Measurements from ENCODE around the gene POMGNT1.

POMGNT1 gene

DNA sequence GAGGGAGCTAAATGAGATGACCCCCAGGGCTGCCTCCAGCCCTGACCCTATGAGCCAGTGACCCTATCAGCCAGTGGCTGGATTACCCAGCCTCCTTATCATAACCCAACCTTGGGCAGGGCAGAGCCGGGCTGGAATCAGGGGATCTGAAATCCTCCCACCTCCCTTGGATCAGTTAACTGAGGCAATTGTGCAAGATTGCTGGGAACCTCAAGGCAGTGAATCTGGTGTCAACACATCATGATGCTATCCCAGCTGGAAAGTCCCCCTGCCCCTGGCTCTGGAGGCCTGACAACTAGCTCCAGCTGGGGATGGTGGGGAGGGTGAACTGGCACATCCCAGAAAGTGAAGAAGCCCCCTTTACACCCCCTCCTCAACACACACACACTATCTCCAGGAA lies 29.8 kb downstream of the POMGNT1 start:
- DNase-seq (ENCODE audit: low read depth, low spot score) = no peak
- POLR2A ChIA-PET = no interaction called here
- CTCF ChIA-PET = interaction anchor here (0.8 to 25.6 kb wide), 4 partner anchors 13 to 135 kb away, joined by 3 to 631 read pairs (median 26); no protein-coding TSS in a partner anchor
- H3K4me3 ChIP-seq (ENCODE audit: low read depth, low read length) = no peak overlapping the region
- TF ChIP-seq, protein P1, sequence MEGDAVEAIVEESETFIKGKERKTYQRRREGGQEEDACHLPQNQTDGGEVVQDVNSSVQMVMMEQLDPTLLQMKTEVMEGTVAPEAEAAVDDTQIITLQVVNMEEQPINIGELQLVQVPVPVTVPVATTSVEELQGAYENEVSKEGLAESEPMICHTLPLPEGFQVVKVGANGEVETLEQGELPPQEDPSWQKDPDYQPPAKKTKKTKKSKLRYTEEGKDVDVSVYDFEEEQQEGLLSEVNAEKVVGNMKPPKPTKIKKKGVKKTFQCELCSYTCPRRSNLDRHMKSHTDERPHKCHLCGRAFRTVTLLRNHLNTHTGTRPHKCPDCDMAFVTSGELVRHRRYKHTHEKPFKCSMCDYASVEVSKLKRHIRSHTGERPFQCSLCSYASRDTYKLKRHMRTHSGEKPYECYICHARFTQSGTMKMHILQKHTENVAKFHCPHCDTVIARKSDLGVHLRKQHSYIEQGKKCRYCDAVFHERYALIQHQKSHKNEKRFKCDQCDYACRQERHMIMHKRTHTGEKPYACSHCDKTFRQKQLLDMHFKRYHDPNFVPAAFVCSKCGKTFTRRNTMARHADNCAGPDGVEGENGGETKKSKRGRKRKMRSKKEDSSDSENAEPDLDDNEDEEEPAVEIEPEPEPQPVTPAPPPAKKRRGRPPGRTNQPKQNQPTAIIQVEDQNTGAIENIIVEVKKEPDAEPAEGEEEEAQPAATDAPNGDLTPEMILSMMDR (IDR thresholded peaks at IDR 0.05; ENCODE audit: insufficient read depth, low read length, missing control alignments) = no peak

DNA sequence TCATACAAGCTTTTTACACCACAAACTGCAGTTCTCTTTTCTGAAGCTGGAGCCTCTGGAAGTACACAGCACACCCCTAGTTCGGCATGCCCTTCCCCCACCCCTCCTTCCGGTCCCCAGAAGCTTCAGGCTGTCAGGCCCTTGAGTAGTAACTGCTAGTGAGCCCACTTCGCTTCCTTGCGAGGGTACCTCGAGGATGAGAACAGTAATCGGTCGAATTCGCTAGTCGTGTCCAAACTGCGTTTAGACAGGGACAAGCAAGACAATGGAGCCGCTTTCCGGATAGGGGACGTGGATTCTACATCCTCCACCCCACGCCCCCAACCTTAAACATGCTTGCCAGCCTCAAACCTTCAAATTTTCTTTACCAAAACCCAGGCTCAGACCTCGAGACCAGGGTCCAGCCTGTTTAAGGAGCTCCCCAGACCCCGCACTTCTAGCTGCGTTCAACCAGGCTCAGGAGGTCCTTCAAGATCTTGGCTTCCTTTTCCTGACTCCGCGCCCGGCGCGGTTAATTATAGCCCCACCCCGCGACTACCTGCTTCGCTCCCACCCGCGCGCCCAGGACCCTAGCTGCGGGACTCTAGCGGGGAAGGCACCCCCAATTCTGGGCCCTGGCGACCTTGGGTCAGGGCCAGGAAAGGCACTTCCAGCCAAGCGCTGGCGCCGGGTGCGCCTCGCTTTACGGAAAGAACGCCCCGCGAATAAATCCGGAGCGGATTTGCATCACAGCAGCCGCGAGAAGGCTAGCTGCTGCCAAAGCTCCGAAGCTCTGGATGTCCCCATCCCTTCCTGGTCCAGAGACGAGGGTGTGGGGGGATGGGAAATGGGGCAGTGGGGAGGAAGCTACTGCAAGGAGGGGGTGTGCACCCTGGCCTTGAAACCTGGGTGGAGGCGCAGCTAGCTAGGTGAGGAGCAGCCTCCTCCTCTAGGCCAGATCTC lies 31.4 kb downstream of the POMGNT1 start:
- DNase-seq (ENCODE audit: low read depth, low spot score) = no peak
- ChIA-PET POLR2A (interaction anchor here (1.0 kb wide), 1 partner anchor 34 kb away, joined by 5 read pairs; the partner anchor contains the start of gene PIK3R3), CTCF (interaction anchor here (1.3 to 25.6 kb wide), 5 partner anchors 10 to 134 kb away, joined by 3 to 631 read pairs (median 5); partner anchors contain the start of gene P3R3URF)
- H3K4me3 ChIP-seq (ENCODE audit: low read depth, low read length) = peak overlapping the region; percentile 50
- TF ChIP-seq, protein P1 (IDR thresholded peaks at IDR 0.05; ENCODE audit: insufficient read depth, low read length, missing control alignments) = no peak

DNA sequence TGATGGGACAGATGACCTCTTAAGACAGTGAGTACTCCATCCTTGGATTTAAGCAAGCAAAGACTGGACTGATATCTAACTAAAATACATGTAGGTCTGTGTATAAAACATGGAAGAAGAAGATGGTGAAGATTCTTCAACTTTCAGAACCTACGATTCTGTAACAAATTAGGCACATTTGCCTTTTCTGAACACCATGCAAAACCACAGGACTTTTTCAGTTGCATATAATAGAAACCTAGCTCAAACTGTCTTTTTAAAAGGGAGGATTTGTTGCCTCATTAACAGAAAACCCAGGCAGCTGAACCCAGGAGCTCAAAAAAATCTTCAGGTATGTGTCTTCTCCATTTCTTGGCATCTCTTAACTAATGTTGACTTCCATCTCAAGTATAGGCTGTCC lies 38.0 kb downstream of the POMGNT1 start:
- H3K4me3 ChIP-seq (ENCODE audit: low read depth, low read length) = no peak overlapping the region
- no peak for DNase-seq (ENCODE audit: low read depth, low spot score)
- ChIA-PET POLR2A (no interaction called here), CTCF (interaction anchor here (1.4 kb wide), 1 partner anchor 20 kb away, joined by 4 read pairs; no protein-coding TSS in a partner anchor)
- TF ChIP-seq, protein P1 (IDR thresholded peaks at IDR 0.05; ENCODE audit: insufficient read depth, low read length, missing control alignments) = no peak

DNA sequence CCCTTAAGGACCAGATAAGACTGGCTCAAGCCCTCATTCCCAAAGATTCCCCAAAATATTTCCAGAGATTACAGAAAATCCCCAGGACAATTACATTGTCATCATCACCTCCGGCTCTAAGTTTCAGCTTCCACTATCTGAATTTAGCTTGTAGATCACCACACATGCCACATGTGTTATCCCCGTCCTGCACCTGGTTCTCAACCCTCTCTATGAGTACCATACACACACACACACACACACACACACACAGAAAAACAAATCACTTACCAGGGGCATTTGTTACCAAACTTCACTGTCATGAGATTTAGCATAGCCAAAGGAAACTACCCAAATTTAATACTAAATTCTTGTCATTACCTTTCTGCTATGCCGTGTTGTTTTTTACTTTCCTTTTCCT lies 38.7 kb downstream of the POMGNT1 start:
- DNase-seq (ENCODE audit: low read depth, low spot score) = no peak
- no peak overlapping the region for H3K4me3 ChIP-seq (ENCODE audit: low read depth, low read length)
- CTCF ChIA-PET = interaction anchor here (1.4 kb wide), 1 partner anchor 20 kb away, joined by 4 read pairs; no protein-coding TSS in a partner anchor
- TF ChIP-seq, protein P1 (IDR thresholded peaks at IDR 0.05; ENCODE audit: insufficient read depth, low read length, missing control alignments) = no peak
- POLR2A ChIA-PET = no interaction called here

DNA sequence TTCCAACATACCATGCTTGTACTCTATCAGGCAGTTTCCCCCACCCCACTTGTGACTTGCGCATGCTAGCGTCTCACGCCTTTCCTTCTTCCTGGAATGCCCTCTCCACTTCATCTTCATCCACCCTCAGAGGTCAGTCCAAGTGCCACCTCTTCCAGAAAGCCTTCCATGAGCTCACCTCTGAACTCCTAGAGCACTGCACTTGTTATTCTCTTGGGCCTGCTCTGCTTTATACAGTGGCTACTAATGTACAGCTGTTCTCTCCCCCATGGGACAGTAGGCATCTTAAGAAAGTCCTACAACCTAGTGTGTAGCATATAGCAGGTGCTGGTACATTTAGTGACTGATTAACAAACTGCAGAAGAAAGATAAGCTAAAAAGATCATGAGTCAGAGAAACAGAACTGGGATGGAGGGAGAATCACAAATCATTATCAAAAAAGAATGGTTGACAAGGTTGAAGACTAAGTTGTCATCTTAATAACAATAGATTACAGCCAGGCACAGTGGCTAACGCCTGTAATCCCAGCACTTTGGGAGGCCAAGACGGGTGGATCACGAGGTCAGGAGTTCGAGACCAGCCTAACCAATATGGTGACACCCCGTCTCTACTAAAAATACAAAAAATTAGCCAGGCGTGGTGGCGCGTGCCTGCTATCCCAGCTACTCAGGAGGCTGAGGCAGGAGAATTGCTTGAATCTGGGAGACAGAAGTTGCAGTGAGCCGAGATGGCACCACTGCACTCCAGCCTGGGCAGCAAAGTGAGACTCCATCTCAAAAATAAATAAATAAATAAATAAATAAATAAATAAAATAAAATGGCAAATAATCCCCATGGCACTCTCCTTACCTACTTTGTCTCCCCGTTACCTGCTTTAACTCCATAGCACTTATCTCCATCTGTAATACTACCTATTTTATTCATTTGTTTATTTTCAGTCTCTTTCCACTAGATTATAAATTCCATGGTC lies 39.6 kb downstream of the POMGNT1 start:
- POLR2A ChIA-PET = no interaction called here
- TF ChIP-seq, protein P1 (IDR thresholded peaks at IDR 0.05; ENCODE audit: insufficient read depth, low read length, missing control alignments) = no peak

More for the DNA sequence above, 39.6 kb downstream of the POMGNT1 start:
- CTCF ChIA-PET = interaction anchor here (1.0 to 1.5 kb wide), 4 partner anchors 12 to 78 kb away, joined by 3 to 4 read pairs (median 3); no protein-coding TSS in a partner anchor
- DNase-seq (ENCODE audit: low read depth, low spot score) = no peak
- no peak overlapping the region for H3K4me3 ChIP-seq (ENCODE audit: low read depth, low read length)

Measured in AG04449 (cell line).